Endothelial cell of umbilical vein (primary cell): ENCODE measurements around the gene DR1.

Experiments used
- FOS ChIP-seq: IDR thresholded peaks from 2 replicates; pipeline ENCODE4 v1.6.1; 2011; ENCODE audit warnings: mild to moderate bottlenecking, low read length, moderate library complexity, borderline replicate concordance; ENCODE audit not compliant: insufficient read depth
- JUN ChIP-seq: IDR thresholded peaks from 2 replicates; pipeline ENCODE4 v1.6.1; 2011; ENCODE audit warnings: borderline replicate concordance, low read depth; ENCODE audit not compliant: insufficient read length, insufficient read depth
- POLR2AphosphoS5 ChIP-seq: IDR thresholded peaks from 2 replicates; pipeline ENCODE4 v1.6.1; 2012; ENCODE audit warnings: low read depth, mild to moderate bottlenecking, control low read depth, low read length, moderate library complexity; ENCODE audit not compliant: insufficient read depth
- TF ChIP-seq, protein P1 (sequence below), 2 donors: IDR thresholded peaks; 1 replicate in 1 of 2; 2 replicates in 1 of 2; pipeline ENCODE4 v1.5.1; 2011; ENCODE audit warnings: low read length in 2 of 2, mild to moderate bottlenecking in 2 of 2, moderate library complexity in 2 of 2, control low read depth in 1 of 2, inconsistent platforms in 1 of 2, low read depth in 1 of 2; ENCODE audit not compliant: insufficient read depth in 1 of 2; ENCODE audit errors: extremely low read depth in 1 of 2
- TF ChIP-seq, protein P2 (sequence below): IDR thresholded peaks from 2 replicates; pipeline ENCODE4 v1.6.1; 2011; ENCODE audit not compliant: insufficient read depth, insufficient read length

DNA sequence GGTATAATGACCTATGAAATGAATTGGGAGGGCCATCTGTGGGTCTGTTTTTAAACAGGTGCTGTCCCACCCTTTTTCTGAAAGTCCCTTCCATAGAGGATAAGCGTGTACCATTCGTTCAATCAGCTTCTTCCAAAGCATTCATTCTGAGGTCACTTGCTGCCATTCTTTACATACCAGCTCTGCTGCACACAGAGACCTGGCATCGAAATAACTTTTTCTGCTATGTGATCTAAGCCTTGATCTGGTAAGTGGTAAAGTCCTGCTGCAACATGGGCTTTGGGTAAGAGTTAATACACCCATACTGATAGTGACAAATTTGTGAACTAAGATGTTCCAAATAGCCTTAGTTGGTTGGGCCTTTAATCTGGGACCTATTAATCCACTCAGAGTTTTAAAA lies 38.9 kb downstream of the DR1 start:
- TF ChIP-seq, protein P1, sequence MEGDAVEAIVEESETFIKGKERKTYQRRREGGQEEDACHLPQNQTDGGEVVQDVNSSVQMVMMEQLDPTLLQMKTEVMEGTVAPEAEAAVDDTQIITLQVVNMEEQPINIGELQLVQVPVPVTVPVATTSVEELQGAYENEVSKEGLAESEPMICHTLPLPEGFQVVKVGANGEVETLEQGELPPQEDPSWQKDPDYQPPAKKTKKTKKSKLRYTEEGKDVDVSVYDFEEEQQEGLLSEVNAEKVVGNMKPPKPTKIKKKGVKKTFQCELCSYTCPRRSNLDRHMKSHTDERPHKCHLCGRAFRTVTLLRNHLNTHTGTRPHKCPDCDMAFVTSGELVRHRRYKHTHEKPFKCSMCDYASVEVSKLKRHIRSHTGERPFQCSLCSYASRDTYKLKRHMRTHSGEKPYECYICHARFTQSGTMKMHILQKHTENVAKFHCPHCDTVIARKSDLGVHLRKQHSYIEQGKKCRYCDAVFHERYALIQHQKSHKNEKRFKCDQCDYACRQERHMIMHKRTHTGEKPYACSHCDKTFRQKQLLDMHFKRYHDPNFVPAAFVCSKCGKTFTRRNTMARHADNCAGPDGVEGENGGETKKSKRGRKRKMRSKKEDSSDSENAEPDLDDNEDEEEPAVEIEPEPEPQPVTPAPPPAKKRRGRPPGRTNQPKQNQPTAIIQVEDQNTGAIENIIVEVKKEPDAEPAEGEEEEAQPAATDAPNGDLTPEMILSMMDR (IDR thresholded peaks at IDR 0.05; ENCODE audit: extremely low read depth in 1 of 2, insufficient read depth in 1 of 2, low read depth in 1 of 2, low read length in 2 of 2): no peak
- no peak for TF ChIP-seq JUN
- TF ChIP-seq POLR2AphosphoS5: no peak
- TF ChIP-seq, protein P2, sequence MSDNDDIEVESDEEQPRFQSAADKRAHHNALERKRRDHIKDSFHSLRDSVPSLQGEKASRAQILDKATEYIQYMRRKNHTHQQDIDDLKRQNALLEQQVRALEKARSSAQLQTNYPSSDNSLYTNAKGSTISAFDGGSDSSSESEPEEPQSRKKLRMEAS: no peak
- no peak for TF ChIP-seq FOS
